Loucy (cell line): ENCODE results near the gene HBS1L.

ENCODE experiments used
- CTCF ChIP-seq: fragments of 200-600 bp; sonication (generic); conservative IDR thresholded peaks from 2 replicates; pipeline ENCODE4 v1.5.1; 2014; ENCODE audit warnings: mild to moderate bottlenecking, antibody characterized with exemption, low read length
- EZH2phosphoT487 ChIP-seq: fragments of 200-600 bp; IDR thresholded peaks from 2 replicates; pipeline ENCODE4 v1.6.1; 2018; ENCODE audit warnings: antibody characterized with exemption, mild to moderate bottlenecking, moderate library complexity, borderline replicate concordance

- TF ChIP-seq CTCF (no peak), EZH2phosphoT487 (no peak)
These were observed 31.8 kb upstream of the HBS1L start for GRCh38 chr6:135086414-135086764.
